Caco-2 (cell line): ENCODE data around the gene SYT9. TPM values are rescaled to one million over a fixed set of nuclear protein-coding genes. Genes with fewer than 3 reads are reported as not detected.

Experiments
- BruUV-seq: library from RNA; stranded (reverse); fragments of 400-500 nt; replicated peaks from 2 replicates; lab custom pipeline; 2021; lab: Mats Ljungman, UMichigan
- CTCF ChIA-PET: fragments of 300-600 bp; sonication (Branson Sonifier 250); formaldehyde crosslinking; loops from one replicate; lab custom pipeline; 2022; ENCODE audit warnings: antibody characterized with exemption; lab: Charles Lee
- POLR2A ChIA-PET: fragments of 300-600 bp; sonication (Branson Sonifier 250); formaldehyde crosslinking; loops from one replicate; lab custom pipeline; 2022; ENCODE audit warnings: antibody characterized with exemption; lab: Charles Lee
- DNase-seq, 2 experiments: peaks; one replicate each; pipeline versions ENCODE4 v3.0.0 to v3.0.0-alpha.2; 2020 to 2022
- H3K27me3 ChIP-seq: replicated peaks from 2 replicates; pipeline ENCODE4 v1.6.0; 2011; ENCODE audit warnings: low read length; ENCODE audit not compliant: control insufficient read depth, insufficient read depth
- H3K36me3 ChIP-seq: 2 replicates; pipeline ENCODE4 v1.5.1; 2011; ENCODE audit warnings: low read length; ENCODE audit not compliant: control insufficient read depth, insufficient read depth
- H3K4me1 ChIP-seq: fragments of 250-450 bp; sonication (Bioruptor Pico); 2 replicates; pipeline ENCODE4 v1.5.1; 2020; ENCODE audit warnings: mild to moderate bottlenecking
- H3K4me3 ChIP-seq: 2 replicates; pipeline ENCODE4 v1.5.1; 2011; ENCODE audit warnings: low read depth, mild to moderate bottlenecking, control low read depth, low read length
- H3K9me3 ChIP-seq: fragments of 250-450 bp; sonication (Bioruptor Pico); 2 replicates; pipeline ENCODE4 v1.5.1; 2020; ENCODE audit warnings: mild to moderate bottlenecking, moderate library complexity
- H3K27ac Mint-ChIP-seq: one replicate; pipeline ENCODE4 v1.8.0; 2022; ENCODE audit warnings: mixed read lengths; ENCODE audit not compliant: unreplicated experiment
- H3K27me3 Mint-ChIP-seq: one replicate; pipeline ENCODE4 v1.8.0; 2022; ENCODE audit warnings: mixed read lengths; ENCODE audit not compliant: insufficient read depth, unreplicated experiment
- H3K36me3 Mint-ChIP-seq: one replicate; pipeline ENCODE4 v1.8.0; 2022; ENCODE audit warnings: mild to moderate bottlenecking, mixed read lengths; ENCODE audit not compliant: insufficient read depth, unreplicated experiment
- H3K4me1 Mint-ChIP-seq: one replicate; pipeline ENCODE4 v1.8.0; 2022; ENCODE audit warnings: low read depth, mixed read lengths; ENCODE audit not compliant: unreplicated experiment
- H3K4me3 Mint-ChIP-seq: one replicate; pipeline ENCODE4 v1.8.0; 2022; ENCODE audit warnings: mild to moderate bottlenecking, moderate library complexity, mixed read lengths; ENCODE audit not compliant: unreplicated experiment
- H3K9me3 Mint-ChIP-seq: one replicate; pipeline ENCODE4 v1.8.0; 2022; ENCODE audit warnings: mixed read lengths; ENCODE audit not compliant: unreplicated experiment
- intact Hi-C: fragments of 100-400 bp; cut with micrococcal nuclease; formaldehyde crosslinking; loops from one replicate; pipeline ENCODE4 v1.10.0; 2022; ENCODE audit not compliant: unreplicated experiment
- total RNA-seq: library from RNA; stranded (reverse); gene quantifications from 2 replicates; pipeline ENCODE4 v1.2.3, GENCODE V29; 2022
- TF ChIP-seq, protein P1 (sequence below), 2 experiments: fragments of 200-600 bp in 1 of 2; IDR thresholded peaks; 1 replicate in 1 of 2; 2 replicates in 1 of 2; pipeline versions ENCODE4 v1.5.1 to v1.8.0; 2011 to 2022; ENCODE audit warnings: antibody characterized with exemption in 1 of 2, control low read depth in 1 of 2, inconsistent platforms in 1 of 2, low read depth in 1 of 2, low read length in 1 of 2, mild to moderate bottlenecking in 1 of 2, moderate library complexity in 1 of 2; ENCODE audit not compliant: insufficient read depth in 1 of 2, severe bottlenecking in 1 of 2, unreplicated experiment in 1 of 2

SYT9 gene
- total RNA-seq, 1 experiment from 2014 or later, result not detected

DNA sequence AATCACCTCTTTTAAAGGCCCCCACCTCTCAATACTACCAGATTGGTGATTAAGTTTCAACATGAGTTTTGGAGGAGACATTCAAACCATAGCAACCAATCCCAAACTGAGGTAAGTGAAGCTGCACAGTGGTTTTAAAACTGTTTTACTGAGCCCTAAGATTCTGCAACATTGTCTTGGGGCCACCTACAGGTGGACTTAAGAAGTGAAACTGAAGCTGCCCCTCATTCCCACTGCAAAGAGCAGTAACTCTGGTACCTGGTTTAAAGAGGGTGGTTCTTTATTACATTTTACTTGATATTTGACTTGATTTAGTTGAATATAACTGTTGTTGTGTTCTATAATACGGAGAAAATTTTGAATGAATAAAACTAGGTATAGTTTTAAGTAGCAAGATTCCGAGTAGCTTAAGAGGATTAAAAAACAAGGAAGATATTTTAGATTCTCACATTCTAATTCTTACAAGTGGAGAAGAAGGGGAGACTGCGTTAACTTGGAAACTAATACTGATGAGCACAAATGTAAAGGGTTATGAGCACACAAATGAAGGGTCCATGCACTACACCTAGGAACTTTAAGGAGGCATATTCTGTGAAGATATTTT is 26.7 kb downstream of the SYT9 start:
- TF ChIP-seq, protein P1, sequence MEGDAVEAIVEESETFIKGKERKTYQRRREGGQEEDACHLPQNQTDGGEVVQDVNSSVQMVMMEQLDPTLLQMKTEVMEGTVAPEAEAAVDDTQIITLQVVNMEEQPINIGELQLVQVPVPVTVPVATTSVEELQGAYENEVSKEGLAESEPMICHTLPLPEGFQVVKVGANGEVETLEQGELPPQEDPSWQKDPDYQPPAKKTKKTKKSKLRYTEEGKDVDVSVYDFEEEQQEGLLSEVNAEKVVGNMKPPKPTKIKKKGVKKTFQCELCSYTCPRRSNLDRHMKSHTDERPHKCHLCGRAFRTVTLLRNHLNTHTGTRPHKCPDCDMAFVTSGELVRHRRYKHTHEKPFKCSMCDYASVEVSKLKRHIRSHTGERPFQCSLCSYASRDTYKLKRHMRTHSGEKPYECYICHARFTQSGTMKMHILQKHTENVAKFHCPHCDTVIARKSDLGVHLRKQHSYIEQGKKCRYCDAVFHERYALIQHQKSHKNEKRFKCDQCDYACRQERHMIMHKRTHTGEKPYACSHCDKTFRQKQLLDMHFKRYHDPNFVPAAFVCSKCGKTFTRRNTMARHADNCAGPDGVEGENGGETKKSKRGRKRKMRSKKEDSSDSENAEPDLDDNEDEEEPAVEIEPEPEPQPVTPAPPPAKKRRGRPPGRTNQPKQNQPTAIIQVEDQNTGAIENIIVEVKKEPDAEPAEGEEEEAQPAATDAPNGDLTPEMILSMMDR (IDR thresholded peaks at IDR 0.05; ENCODE audit: insufficient read depth in 1 of 2, low read depth in 1 of 2, low read length in 1 of 2, severe bottlenecking in 1 of 2, unreplicated experiment in 1 of 2), result peak; percentile 67 to 74
- intact Hi-C loops, result loop anchor here (1.0 to 10.0 kb wide), 3 partner anchors 134 to 180 kb away; no protein-coding TSS in a partner anchor

DNA sequence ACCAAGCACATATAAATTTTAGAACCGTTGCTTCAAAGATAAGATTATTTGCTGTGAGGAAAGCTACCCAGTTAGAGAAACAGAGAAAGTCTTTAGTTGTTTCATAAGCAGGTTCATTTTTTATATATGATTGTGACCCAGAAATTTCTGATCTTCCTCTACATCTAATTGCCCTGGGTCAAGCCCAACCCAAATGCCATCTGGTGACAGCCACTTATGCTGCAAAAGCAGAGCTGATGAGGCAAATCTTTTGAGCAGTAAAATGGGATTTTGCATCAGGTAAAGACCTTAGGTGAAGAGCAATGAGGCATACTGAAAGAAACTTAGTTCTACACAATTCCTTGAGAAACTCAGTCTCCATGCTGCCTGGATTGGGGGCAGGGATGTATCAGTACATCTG is 28.0 kb downstream of the SYT9 start:
- no TSS peak for BruUV-seq
- ChIA-PET CTCF (interaction anchor here (0.6 to 1.7 kb wide), 2 partner anchors 182 to 542 kb away, joined by 3 to 14 read pairs; no protein-coding TSS in a partner anchor), POLR2A (no interaction called here)
- TF ChIP-seq, protein P1 (IDR thresholded peaks at IDR 0.05; ENCODE audit: insufficient read depth in 1 of 2, low read depth in 1 of 2, low read length in 1 of 2, severe bottlenecking in 1 of 2, unreplicated experiment in 1 of 2), result no peak
- H3K27ac Mint-ChIP-seq, result no peak overlapping the region
- Histone ChIP-seq H3K4me1 (no peaks in the 10 kb centered on the region), H3K36me3 (no peaks in the 10 kb centered on the region), H3K9me3 (no peaks in the 10 kb centered on the region; the same call in 1 of the 2 replicates), H3K4me3 (no peak overlapping the region), H3K27me3 (no peaks in the 10 kb centered on the region)
- H3K36me3 Mint-ChIP-seq, result peaks cover 6% of the 10 kb centered on the region
- intact Hi-C loops, result loop anchor here (10.0 kb wide), 1 partner anchor 155 kb away; no protein-coding TSS in a partner anchor
- H3K9me3 Mint-ChIP-seq, result peaks cover 6% of the 10 kb centered on the region
- peaks cover 2% of the 10 kb centered on the region for H3K27me3 Mint-ChIP-seq
- H3K4me3 Mint-ChIP-seq, result no peak overlapping the region
- no peak for DNase-seq
- H3K4me1 Mint-ChIP-seq, result no peaks in the 10 kb centered on the region

More for the DNA sequence above, 26.7 kb downstream of the SYT9 start:
- DNase-seq, result peak in 1 of 2 experiments; percentile 42
- Mint-ChIP-seq H3K36me3 (peaks cover 6% of the 10 kb centered on the region), H3K4me3 (no peak overlapping the region), H3K9me3 (no peaks in the 10 kb centered on the region), H3K4me1 (no peaks in the 10 kb centered on the region), H3K27me3 (no peaks in the 10 kb centered on the region), H3K27ac (no peak overlapping the region)
- POLR2A ChIA-PET, result interaction anchor here (0.5 kb wide), 1 partner anchor 81 kb away, joined by 13 read pairs; no protein-coding TSS in a partner anchor
- no TSS peak for BruUV-seq
- Histone ChIP-seq H3K4me1 (no peaks in the 10 kb centered on the region), H3K36me3 (no peaks in the 10 kb centered on the region), H3K9me3 (no peaks in the 10 kb centered on the region), H3K27me3 (no peaks in the 10 kb centered on the region), H3K4me3 (no peak overlapping the region)
- CTCF ChIA-PET, result interaction anchor here (0.7 to 1.9 kb wide), 4 partner anchors 134 to 466 kb away, joined by 3 to 14 read pairs (median 6); no protein-coding TSS in a partner anchor

DNA sequence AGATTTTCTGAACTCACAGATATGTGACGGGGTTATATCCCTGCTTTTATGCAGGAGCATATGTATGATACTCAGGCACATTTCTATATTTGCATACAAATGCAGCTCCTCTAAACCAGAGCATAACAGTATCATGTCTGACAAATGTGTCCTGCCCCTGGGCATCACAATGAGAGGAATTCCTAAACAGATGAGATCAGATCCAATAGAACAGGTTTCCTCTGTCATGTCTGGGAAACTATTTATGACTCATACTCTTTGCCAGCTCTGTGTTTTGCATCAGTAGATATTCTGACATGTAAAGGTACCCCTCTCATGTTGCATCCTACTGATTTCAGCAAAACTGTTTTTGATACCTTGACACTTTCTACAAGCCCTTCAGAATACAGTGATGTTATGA is 29.4 kb downstream of the SYT9 start:
- CTCF ChIA-PET, result no interaction called here
- H3K27me3 Mint-ChIP-seq, result peaks cover 4% of the 10 kb centered on the region
- peak in 1 of 2 experiments; percentile 10 for DNase-seq
- no peak overlapping the region for H3K4me3 ChIP-seq
- H3K4me1 Mint-ChIP-seq, result no peaks in the 10 kb centered on the region
- BruUV-seq, result no TSS peak
- H3K9me3 Mint-ChIP-seq, result peaks cover 14% of the 10 kb centered on the region
- H3K27me3 ChIP-seq, result no peaks in the 10 kb centered on the region
- H3K4me3 Mint-ChIP-seq, result no peak overlapping the region
- no peaks in the 10 kb centered on the region for H3K4me1 ChIP-seq
- H3K9me3 ChIP-seq, result peaks cover 6% of the 10 kb centered on the region
- intact Hi-C loops, result no loop called here
- peaks cover 4% of the 10 kb centered on the region for H3K36me3 Mint-ChIP-seq
- H3K27ac Mint-ChIP-seq, result no peak overlapping the region
- POLR2A ChIA-PET, result no interaction called here
- TF ChIP-seq, protein P1 (IDR thresholded peaks at IDR 0.05; ENCODE audit: insufficient read depth in 1 of 2, low read depth in 1 of 2, low read length in 1 of 2, severe bottlenecking in 1 of 2, unreplicated experiment in 1 of 2), result no peak
- no peaks in the 10 kb centered on the region for H3K36me3 ChIP-seq
